GM12878 (cell line): ENCODE data around the gene LSMEM2. TPM values are rescaled to one million over a fixed set of nuclear protein-coding genes. Genes with fewer than 3 reads are reported as not detected.

Experiments
- BACH1 ChIP-seq: fragments of 450-650 bp; IDR thresholded peaks from 2 replicates; pipeline ENCODE4 v1.6.1; 2017; ENCODE audit warnings: mild to moderate bottlenecking, borderline replicate concordance
- CREB1 ChIP-seq: IDR thresholded peaks from 2 replicates; pipeline ENCODE4 v1.6.1; 2012; ENCODE audit warnings: low read depth, mild to moderate bottlenecking, inconsistent platforms
- GATAD2B ChIP-seq: fragments of 450-650 bp; conservative IDR thresholded peaks from 2 replicates; pipeline ENCODE4 v1.6.1; 2017; ENCODE audit warnings: low read depth, mild to moderate bottlenecking, moderate library complexity
- IKZF2 ChIP-seq, 2 experiments: fragments of 450-650 bp; IDR thresholded peaks; 2 replicates each; pipeline ENCODE4 v1.6.1; 2017; ENCODE audit warnings: mild to moderate bottlenecking in 2 of 2, moderate library complexity in 2 of 2
- JUND ChIP-seq: IDR thresholded peaks from 2 replicates; pipeline ENCODE4 v1.6.1; 2012; ENCODE audit warnings: low read depth, mild to moderate bottlenecking, low read length, improper control_type of control experiment, moderate library complexity
- LARP7 ChIP-seq: fragments of 450-650 bp; IDR thresholded peaks from 2 replicates; pipeline ENCODE4 v1.6.1; 2017; ENCODE audit warnings: mild to moderate bottlenecking
- MXI1 ChIP-seq: fragments of 150-350 bp; IDR thresholded peaks from 2 replicates; pipeline ENCODE4 v1.6.1; 2011; ENCODE audit warnings: low read depth, mild to moderate bottlenecking, inconsistent platforms, low read length, improper control_type of control experiment
- NR2C1 ChIP-seq: fragments of 450-650 bp; IDR thresholded peaks from 2 replicates; pipeline ENCODE4 v1.6.1; 2017; ENCODE audit warnings: antibody characterized with exemption, mild to moderate bottlenecking, moderate library complexity
- PML ChIP-seq: IDR thresholded peaks from 2 replicates; pipeline ENCODE4 v1.6.1; 2012; ENCODE audit warnings: low read length, inconsistent platforms
- RELA ChIP-seq: fragments of 450-650 bp; IDR thresholded peaks from 2 replicates; pipeline ENCODE4 v1.8.0; 2014; ENCODE audit warnings: borderline replicate concordance; ENCODE audit not compliant: partially characterized antibody
- RFX5 ChIP-seq: IDR thresholded peaks from 2 replicates; pipeline ENCODE4 v1.6.1; 2011; ENCODE audit warnings: low read depth, low read length, improper control_type of control experiment
- SRF ChIP-seq, 2 experiments: IDR thresholded peaks; 2 replicates each; pipeline ENCODE4 v1.6.1; 2011; ENCODE audit warnings: low read depth in 2 of 2, low read length in 2 of 2, mild to moderate bottlenecking in 1 of 2, moderate library complexity in 1 of 2
- polyA plus RNA-seq, 11 experiments: library from polyadenylated mRNA; depleted of rRNA in 4 of 11; unstranded in 6 of 11; stranded (reverse) in 5 of 11; fragments of >200 nt; fragmentation: Nextera tagmentation in 4 of 11; fragmentation: Illumina TruSeq in 1 of 11; extraction: Ambion mirVana in 4 of 11; extraction: Trizol in 1 of 11; gene quantifications; 1 replicate in 1 of 11; 2 replicates in 10 of 11; pipeline versions ENCODE4 v1.2.1 to v1.2.3, GENCODE V29; 2011 to 2016; ENCODE audit warnings: inconsistent platforms in 2 of 11, missing spikeins in 2 of 11, low read depth in 1 of 11
- total RNA-seq, 4 experiments: library from RNA; depleted of rRNA in 3 of 4; stranded (reverse); fragments of >200 nt in 3 of 4; fragmentation: Illumina TruSeq in 1 of 4; extraction: Trizol in 1 of 4; gene quantifications; 2 replicates each; pipeline versions ENCODE4 v1.2.1 to v1.2.3, GENCODE V29; 2013 to 2021
- TF ChIP-seq, protein P1 (sequence below): fragments of 450-650 bp; conservative IDR thresholded peaks from 2 replicates; pipeline ENCODE4 v1.6.1; 2017; ENCODE audit warnings: mild to moderate bottlenecking, moderate library complexity
- TF ChIP-seq, protein P2 (sequence below): IDR thresholded peaks from 2 replicates; pipeline ENCODE4 v1.6.1; 2012; ENCODE audit warnings: low read depth, low read length, improper control_type of control experiment
- TF ChIP-seq, protein P3 (sequence below): IDR thresholded peaks from 2 replicates; pipeline ENCODE4 v1.6.1; 2012; ENCODE audit warnings: low read length, inconsistent platforms
- TF ChIP-seq, protein P4 (sequence below): fragments of 450-650 bp; IDR thresholded peaks from 2 replicates; pipeline ENCODE4 v1.6.1; 2016; ENCODE audit warnings: mild to moderate bottlenecking
- TF ChIP-seq, protein P5 (sequence below): fragments of 450-650 bp; IDR thresholded peaks from 2 replicates; pipeline ENCODE4 v1.6.1; 2017; ENCODE audit warnings: mild to moderate bottlenecking, moderate library complexity
- TF ChIP-seq, protein P6 (sequence below): fragments of 450-650 bp; IDR thresholded peaks from 2 replicates; pipeline ENCODE4 v1.6.1; 2016; ENCODE audit warnings: mild to moderate bottlenecking

The LSMEM2 gene
- total and polyA plus RNA-seq, 10 of the 15 experiments (the other 5 are each of a cell fraction or from before 2014, with no cell fraction given), result 0.17 TPM; not detected in 9

DNA sequence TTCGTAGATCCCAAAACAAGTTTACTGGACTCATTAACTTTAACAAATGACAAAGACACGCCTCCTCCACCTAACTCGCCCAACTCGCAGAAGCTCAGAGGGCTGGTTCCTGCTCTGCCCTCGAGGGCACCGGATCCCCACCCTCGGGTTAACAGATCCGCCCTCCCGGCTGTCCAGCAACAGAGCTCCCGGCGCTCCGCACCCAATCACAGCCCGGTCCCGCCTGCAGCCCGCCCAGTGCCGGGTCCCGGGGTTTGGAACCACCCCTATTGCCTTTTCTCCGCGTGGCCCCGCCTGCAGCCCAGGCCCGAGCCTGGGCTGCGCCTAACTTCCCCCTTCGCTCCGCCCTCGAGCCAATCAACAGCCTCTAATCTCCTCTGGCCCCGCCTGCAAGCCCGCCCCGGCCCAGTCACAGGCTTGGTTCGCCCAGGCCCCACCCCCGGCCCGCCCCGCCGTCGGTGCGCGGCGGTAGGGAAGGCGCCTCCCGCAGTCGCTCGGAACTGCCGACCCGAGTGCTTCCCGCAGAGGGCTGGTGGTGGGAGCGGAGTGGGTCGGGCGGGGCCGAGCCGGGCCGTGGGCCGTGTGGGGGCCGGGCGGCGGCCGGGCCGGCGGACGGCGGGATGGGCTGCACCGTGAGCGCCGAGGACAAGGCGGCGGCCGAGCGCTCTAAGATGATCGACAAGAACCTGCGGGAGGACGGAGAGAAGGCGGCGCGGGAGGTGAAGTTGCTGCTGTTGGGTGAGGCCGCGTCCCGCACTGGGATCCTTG lies 43.0 kb upstream of the LSMEM2 start, which contains the start of gene GNAI2 (continued):
- TF ChIP-seq, protein P1, sequence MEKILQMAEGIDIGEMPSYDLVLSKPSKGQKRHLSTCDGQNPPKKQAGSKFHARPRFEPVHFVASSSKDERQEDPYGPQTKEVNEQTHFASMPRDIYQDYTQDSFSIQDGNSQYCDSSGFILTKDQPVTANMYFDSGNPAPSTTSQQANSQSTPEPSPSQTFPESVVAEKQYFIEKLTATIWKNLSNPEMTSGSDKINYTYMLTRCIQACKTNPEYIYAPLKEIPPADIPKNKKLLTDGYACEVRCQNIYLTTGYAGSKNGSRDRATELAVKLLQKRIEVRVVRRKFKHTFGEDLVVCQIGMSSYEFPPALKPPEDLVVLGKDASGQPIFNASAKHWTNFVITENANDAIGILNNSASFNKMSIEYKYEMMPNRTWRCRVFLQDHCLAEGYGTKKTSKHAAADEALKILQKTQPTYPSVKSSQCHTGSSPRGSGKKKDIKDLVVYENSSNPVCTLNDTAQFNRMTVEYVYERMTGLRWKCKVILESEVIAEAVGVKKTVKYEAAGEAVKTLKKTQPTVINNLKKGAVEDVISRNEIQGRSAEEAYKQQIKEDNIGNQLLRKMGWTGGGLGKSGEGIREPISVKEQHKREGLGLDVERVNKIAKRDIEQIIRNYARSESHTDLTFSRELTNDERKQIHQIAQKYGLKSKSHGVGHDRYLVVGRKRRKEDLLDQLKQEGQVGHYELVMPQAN, result peak; percentile 88
- TF ChIP-seq, protein P2, sequence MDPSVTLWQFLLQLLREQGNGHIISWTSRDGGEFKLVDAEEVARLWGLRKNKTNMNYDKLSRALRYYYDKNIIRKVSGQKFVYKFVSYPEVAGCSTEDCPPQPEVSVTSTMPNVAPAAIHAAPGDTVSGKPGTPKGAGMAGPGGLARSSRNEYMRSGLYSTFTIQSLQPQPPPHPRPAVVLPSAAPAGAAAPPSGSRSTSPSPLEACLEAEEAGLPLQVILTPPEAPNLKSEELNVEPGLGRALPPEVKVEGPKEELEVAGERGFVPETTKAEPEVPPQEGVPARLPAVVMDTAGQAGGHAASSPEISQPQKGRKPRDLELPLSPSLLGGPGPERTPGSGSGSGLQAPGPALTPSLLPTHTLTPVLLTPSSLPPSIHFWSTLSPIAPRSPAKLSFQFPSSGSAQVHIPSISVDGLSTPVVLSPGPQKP, result no peak
- peak; percentile 35; the same call in 1 of the 2 replicates for TF ChIP-seq GATAD2B
- TF ChIP-seq SRF (IDR thresholded peaks at IDR 0.05; ENCODE audit: low read depth in 2 of 2, low read length in 2 of 2), result 0 out of 4 replicates have a peak, but pooled peaks of 1 of the 2 experiments have one; percentile 9
- TF ChIP-seq JUND, result no peak
- TF ChIP-seq, protein P3, sequence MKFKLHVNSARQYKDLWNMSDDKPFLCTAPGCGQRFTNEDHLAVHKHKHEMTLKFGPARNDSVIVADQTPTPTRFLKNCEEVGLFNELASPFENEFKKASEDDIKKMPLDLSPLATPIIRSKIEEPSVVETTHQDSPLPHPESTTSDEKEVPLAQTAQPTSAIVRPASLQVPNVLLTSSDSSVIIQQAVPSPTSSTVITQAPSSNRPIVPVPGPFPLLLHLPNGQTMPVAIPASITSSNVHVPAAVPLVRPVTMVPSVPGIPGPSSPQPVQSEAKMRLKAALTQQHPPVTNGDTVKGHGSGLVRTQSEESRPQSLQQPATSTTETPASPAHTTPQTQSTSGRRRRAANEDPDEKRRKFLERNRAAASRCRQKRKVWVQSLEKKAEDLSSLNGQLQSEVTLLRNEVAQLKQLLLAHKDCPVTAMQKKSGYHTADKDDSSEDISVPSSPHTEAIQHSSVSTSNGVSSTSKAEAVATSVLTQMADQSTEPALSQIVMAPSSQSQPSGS, result no peak
- TF ChIP-seq RFX5, result peak; percentile 74
- peak; percentile 15 for TF ChIP-seq RELA
- peak; percentile 95 for TF ChIP-seq LARP7
- TF ChIP-seq MXI1, result peak; percentile 68
- TF ChIP-seq, protein P4, sequence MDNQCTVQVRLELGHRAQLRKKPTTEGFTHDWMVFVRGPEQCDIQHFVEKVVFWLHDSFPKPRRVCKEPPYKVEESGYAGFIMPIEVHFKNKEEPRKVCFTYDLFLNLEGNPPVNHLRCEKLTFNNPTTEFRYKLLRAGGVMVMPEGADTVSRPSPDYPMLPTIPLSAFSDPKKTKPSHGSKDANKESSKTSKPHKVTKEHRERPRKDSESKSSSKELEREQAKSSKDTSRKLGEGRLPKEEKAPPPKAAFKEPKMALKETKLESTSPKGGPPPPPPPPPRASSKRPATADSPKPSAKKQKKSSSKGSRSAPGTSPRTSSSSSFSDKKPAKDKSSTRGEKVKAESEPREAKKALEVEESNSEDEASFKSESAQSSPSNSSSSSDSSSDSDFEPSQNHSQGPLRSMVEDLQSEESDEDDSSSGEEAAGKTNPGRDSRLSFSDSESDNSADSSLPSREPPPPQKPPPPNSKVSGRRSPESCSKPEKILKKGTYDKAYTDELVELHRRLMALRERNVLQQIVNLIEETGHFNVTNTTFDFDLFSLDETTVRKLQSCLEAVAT, result 0 out of 2 replicates have a peak, but pooled peaks have one; percentile 11
- 0 out of 2 replicates have a peak, but pooled peaks have one; percentile 35 for TF ChIP-seq CREB1
- TF ChIP-seq BACH1, result peak; percentile 93
- TF ChIP-seq, protein P5, sequence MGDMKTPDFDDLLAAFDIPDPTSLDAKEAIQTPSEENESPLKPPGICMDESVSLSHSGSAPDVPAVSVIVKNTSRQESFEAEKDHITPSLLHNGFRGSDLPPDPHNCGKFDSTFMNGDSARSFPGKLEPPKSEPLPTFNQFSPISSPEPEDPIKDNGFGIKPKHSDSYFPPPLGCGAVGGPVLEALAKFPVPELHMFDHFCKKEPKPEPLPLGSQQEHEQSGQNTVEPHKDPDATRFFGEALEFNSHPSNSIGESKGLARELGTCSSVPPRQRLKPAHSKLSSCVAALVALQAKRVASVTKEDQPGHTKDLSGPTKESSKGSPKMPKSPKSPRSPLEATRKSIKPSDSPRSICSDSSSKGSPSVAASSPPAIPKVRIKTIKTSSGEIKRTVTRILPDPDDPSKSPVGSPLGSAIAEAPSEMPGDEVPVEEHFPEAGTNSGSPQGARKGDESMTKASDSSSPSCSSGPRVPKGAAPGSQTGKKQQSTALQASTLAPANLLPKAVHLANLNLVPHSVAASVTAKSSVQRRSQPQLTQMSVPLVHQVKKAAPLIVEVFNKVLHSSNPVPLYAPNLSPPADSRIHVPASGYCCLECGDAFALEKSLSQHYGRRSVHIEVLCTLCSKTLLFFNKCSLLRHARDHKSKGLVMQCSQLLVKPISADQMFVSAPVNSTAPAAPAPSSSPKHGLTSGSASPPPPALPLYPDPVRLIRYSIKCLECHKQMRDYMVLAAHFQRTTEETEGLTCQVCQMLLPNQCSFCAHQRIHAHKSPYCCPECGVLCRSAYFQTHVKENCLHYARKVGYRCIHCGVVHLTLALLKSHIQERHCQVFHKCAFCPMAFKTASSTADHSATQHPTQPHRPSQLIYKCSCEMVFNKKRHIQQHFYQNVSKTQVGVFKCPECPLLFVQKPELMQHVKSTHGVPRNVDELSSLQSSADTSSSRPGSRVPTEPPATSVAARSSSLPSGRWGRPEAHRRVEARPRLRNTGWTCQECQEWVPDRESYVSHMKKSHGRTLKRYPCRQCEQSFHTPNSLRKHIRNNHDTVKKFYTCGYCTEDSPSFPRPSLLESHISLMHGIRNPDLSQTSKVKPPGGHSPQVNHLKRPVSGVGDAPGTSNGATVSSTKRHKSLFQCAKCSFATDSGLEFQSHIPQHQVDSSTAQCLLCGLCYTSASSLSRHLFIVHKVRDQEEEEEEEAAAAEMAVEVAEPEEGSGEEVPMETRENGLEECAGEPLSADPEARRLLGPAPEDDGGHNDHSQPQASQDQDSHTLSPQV, result no peak
- TF ChIP-seq NR2C1, result peak; percentile 32; the same call in 1 of the 2 replicates
- TF ChIP-seq, protein P6, sequence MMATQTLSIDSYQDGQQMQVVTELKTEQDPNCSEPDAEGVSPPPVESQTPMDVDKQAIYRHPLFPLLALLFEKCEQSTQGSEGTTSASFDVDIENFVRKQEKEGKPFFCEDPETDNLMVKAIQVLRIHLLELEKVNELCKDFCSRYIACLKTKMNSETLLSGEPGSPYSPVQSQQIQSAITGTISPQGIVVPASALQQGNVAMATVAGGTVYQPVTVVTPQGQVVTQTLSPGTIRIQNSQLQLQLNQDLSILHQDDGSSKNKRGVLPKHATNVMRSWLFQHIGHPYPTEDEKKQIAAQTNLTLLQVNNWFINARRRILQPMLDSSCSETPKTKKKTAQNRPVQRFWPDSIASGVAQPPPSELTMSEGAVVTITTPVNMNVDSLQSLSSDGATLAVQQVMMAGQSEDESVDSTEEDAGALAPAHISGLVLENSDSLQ, result peak; percentile 88
- 0 out of 2 replicates have a peak, but pooled peaks have one; percentile 30 for TF ChIP-seq PML
- TF ChIP-seq IKZF2 (IDR thresholded peaks at IDR 0.05), result no peak
